ENCODE results near the gene SMIM44.
"Not testable (repeated sequence)": the region's sequence is repeated elsewhere in the genome, so short reads cannot be mapped to it uniquely, and the experiment has no call there.

The SMIM44 gene

GRCh38 chr19:3517638-3518037 lies 34.4 kb upstream of the SMIM44 start:
- DNase-seq (ENCODE audit: low spot score) = no peak

GRCh38 chr19:3516675-3517207 lies 33.5 kb upstream of the SMIM44 start:
- peak; percentile 81 for DNase-seq (ENCODE audit: low spot score)

GRCh38 chr19:3515891-3516422 lies 32.7 kb upstream of the SMIM44 start:
- DNase-seq (ENCODE audit: low spot score) = no peak

GRCh38 chr19:3514930-3515329 lies 31.7 kb upstream of the SMIM44 start:
- no peak for DNase-seq (ENCODE audit: low spot score)

- no peak for DNase-seq (ENCODE audit: low spot score)
Observed at GRCh38 chr19:3513229-3514140, 30.2 kb upstream of the SMIM44 start.

GRCh38 chr19:3512562-3513228 lies 29.5 kb upstream of the SMIM44 start:
- peak; percentile 29 for DNase-seq (ENCODE audit: low spot score)

GRCh38 chr19:3511506-3512251 lies 28.4 kb upstream of the SMIM44 start:
- no peak for DNase-seq (ENCODE audit: low spot score)

GRCh38 chr19:3510727-3511126 lies 27.5 kb upstream of the SMIM44 start:
- no peak for DNase-seq (ENCODE audit: low spot score)

GRCh38 chr19:3509566-3509989 lies 26.3 kb upstream of the SMIM44 start:
- DNase-seq (ENCODE audit: low spot score) = no peak

GRCh38 chr19:3508771-3509535 lies 25.7 kb upstream of the SMIM44 start:
- DNase-seq (ENCODE audit: low spot score) = no peak

- not testable (repeated sequence) for DNase-seq (ENCODE audit: low spot score)
Observed at GRCh38 chr19:3508121-3508661, 24.9 kb upstream of the SMIM44 start.

- peak; percentile 47 for DNase-seq (ENCODE audit: low spot score)
Observed at GRCh38 chr19:3507371-3508120, 24.3 kb upstream of the SMIM44 start.

GRCh38 chr19:3506384-3507340 lies 23.4 kb upstream of the SMIM44 start:
- peak; percentile 53 for DNase-seq (ENCODE audit: low spot score)

GRCh38 chr19:3505598-3506383 lies 22.6 kb upstream of the SMIM44 start, which contains the start of gene FZR1:
Gene FZR1 (plus strand): TSS chr19:3506311. CDS start chr19:3522990, 16,679 bp downstream.
- DNase-seq (ENCODE audit: low spot score) = peak; percentile 100

GRCh38 chr19:3504735-3505134 lies 21.5 kb upstream of the SMIM44 start:
- DNase-seq (ENCODE audit: low spot score) = peak; percentile 70

GRCh38 chr19:3503036-3503572 lies 19.9 kb upstream of the SMIM44 start:
- peak; percentile 99 for DNase-seq (ENCODE audit: low spot score)

GRCh38 chr19:3501780-3502179 lies 18.5 kb upstream of the SMIM44 start:
- peak; percentile 42 for DNase-seq (ENCODE audit: low spot score)

Data from hematopoietic multipotent progenitor cell treated with erythropoietin and hydrocortisone succinate and interleukin-3 and kit ligand, for 17 days (in vitro differentiated cells).